GM08714 (cell line): ENCODE data around the gene B3GALT6.
"Not testable (repeated sequence)": the region's sequence is repeated elsewhere in the genome, so short reads cannot be mapped to it uniquely, and the experiment has no call there.

ENCODE experiments used
- H3K4me3 ChIP-seq: fragments of 200-500 bp; sonication (Bioruptor generic); 2 replicates; pipeline ENCODE4 v1.5.1; 2014; ENCODE audit warnings: mild to moderate bottlenecking, low read length, inconsistent platforms
- ZNF274 ChIP-seq: IDR thresholded peaks from 2 replicates; pipeline ENCODE4 v1.6.1; 2012; ENCODE audit warnings: mild to moderate bottlenecking, low read depth, low read length

B3GALT6 gene

DNA sequence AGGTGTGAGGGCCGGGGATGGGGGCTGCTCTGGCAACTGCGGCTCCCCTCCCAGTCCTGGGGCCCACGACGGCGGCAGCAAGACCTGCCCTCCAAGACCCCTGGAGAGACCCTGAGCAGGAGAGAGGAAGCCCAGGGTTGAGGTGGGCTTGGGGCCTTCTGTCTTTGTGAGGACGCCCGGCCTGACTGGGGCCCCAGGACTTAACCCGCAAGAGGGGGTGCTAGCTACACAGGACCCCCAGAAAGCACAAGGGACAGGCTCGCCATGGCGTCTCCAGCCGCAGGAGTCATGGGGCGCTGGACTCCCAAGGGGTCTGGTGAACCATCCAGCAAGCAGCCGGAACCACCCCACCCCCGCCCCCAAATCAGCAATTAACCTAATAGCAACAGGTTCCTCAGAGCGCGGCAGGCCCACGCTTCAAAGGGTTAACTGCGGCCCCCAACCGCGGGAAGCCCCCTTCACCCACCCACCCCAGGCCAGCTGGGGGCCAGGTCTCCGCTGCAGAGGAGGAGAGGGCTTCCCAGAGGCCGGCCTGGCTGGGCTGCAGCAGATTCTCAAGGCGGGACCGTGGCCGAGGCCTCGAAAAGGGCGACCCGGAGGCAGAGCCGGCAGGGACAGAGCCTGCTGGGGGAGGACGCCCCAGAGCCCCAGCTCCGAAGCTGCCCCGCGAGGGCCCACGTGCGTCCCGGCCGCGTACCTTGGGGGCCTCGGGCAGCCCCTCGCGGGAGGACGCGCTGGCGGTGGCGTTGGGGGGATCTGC lies 14.0 kb downstream of the B3GALT6 start:
- no peak overlapping the region for H3K4me3 ChIP-seq
- TF ChIP-seq ZNF274: no peak

DNA sequence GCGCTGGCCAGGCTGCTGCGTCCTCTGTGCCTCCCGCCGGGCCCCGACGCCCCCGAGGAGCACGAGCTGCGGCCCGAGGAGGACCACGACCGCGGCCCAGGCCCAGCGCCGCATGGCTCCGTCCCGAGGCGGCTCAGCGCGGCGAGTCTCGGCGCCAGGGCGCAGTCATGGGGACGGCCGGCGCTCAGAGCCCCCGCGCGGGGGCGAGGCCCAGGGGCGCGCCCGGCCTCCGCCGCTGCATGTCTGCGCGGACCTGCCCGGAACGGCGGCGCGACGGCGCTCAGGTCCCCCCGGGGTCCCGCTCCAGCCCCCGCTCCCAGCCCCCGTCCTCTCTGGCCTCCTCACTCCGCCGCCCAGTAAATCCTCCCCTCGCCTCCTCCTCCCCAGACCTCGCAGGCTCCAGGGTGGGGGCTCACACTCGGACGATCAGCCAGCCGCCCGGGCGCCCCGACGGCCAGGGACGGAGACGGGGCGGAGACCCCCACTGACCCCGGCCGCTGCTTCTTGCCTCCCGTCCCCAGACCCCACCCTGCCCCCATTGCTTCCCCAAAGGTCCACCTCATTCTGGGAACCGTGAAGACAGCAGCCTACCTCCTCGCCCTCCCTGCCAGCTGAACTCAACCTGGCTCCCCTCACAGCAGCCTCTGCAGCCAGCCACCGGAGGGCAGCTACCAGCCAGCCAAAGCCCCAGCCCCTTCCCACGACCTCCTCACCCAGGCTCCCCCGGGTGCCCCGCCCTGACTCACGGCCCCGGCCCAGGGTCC lies 14.7 kb downstream of the B3GALT6 start, which contains the start of gene C1QTNF12:
Gene C1QTNF12 (minus strand): TSS at position 146 of the 764 bp plus-strand sequence. CDS start 32 bp downstream, at position 114.
- H3K4me3 ChIP-seq: no peak within 1 kb of the TSS
- no peak for TF ChIP-seq ZNF274

- TF ChIP-seq ZNF274: no peak
- no peak overlapping the region for H3K4me3 ChIP-seq
Observed at GRCh38 chr1:1247341-1247913, 15.4 kb downstream of the B3GALT6 start.

- H3K4me3 ChIP-seq: not testable (repeated sequence)
Observed at GRCh38 chr1:1248009-1248913, 16.2 kb downstream of the B3GALT6 start.

DNA sequence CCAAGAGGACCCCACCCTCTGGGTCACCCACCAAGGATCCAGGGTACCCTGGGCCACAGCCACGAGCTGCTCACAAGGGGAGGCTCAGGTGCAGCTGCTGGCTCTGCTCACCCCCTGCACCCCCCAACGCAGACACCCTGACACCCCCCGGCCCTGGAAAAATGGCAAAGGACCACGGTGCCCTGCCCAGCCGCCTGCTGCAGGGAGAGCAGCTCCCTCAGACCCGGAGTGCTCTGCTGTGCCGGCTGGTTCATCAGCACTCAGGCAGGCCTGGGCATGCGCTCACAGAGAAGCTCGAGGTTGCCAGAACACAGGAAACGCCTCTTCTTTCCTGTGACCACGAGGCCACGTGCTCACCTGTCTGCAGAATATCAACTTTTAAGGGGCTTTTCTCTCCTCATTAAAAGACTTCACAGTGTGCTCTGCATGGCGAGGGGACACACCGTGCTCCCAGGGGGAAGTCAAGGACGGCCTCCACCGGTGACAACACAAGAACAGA lies 18.8 kb downstream of the B3GALT6 start:
- no peak for TF ChIP-seq ZNF274
- no peak overlapping the region for H3K4me3 ChIP-seq

GRCh38 chr1:1253314-1253713 lies 21.3 kb downstream of the B3GALT6 start:
- no peak for TF ChIP-seq ZNF274
- no peak overlapping the region for H3K4me3 ChIP-seq

DNA sequence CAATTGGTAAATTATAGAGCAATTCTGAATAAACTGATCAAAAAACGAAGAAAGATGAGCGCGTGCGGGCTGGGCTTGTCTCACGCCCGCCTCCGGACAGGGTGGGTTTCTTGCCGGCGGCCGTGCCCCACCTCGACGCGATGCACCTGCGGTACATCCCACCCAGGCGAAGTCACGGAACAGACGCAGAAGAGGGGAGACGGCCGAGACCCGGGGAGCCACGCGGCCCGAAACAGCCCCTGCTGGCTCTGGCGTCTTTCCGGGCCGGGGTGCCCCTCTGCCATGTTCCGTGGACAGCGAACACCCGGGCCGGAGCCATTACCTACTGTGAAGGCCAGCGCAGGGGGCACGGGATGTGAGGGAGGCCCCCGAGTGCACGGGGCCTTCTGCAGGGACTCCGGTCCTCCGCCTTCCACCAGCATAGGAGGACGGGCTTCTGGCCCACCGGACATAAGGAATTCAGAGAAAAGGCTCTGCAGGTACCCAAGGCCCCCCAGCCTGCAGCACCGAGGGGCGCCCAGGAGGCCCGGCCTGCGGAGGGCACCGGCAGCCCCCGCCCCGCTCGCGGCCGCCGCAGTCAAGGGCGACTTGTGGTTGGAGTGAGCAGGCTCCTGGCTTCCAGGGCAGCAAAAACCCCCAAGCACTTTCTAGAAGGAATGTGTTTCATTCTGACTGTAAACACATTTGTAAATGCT lies 22.1 kb downstream of the B3GALT6 start:
- no peak overlapping the region for H3K4me3 ChIP-seq
- TF ChIP-seq ZNF274: no peak

DNA sequence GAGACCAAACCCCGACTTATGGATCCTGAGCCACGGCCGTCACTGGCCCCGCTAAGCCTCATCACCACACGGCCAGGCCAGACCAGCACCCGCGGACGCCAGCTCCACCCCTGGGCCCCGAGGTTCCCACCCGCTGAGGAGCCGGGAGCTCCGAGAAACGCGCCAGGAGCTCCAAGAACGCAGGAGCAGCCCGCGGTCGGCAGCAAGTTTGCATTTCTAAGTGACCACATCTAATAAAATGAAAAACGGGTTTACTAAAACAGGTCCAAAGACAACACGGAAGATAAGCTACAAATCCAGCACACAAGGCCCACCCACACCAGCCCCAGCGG lies 22.6 kb downstream of the B3GALT6 start:
- H3K4me3 ChIP-seq: no peak overlapping the region
- no peak for TF ChIP-seq ZNF274

DNA sequence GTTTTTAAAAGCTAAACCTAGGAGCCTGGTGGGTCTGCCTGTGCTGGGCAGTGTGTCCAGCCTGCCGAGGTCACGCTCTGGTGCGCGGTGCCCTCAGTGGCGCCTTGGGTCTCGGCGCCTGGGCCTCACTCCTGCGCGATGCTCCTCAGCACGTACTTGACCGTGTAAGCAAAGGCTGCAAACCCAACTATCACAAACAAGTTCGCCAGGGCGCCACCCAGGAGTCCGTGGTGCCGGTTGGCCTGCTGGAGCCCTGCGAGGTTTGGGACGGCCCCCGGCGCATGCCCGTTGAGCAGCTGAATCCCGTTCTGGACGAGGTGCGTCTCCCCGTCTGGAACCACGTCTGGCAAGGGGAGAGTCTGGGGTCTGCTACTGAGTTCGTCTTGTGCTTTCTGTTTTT lies 23.0 kb downstream of the B3GALT6 start:
- no peak for TF ChIP-seq ZNF274
- no peak overlapping the region for H3K4me3 ChIP-seq

DNA sequence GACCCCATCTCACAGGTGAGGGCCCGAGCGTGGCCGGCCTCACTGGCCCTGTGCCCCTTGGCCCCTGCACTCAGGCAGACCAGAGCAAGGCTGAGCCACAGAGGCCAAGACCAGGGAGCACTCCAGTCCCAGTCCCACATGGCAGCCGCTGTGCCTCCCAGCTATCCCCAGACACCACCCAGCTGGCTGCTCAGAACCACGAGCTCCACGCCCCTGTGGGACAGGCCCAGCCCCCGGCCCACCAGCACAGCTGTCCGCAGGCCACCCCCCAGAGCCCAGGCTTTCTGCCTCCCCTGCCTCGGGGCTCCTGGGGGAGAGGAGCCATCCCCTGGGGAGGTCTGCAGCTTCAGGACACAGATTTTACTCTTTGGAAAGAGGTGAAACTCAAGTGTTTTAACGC lies 23.6 kb downstream of the B3GALT6 start:
- no peak overlapping the region for H3K4me3 ChIP-seq
- TF ChIP-seq ZNF274: no peak

DNA sequence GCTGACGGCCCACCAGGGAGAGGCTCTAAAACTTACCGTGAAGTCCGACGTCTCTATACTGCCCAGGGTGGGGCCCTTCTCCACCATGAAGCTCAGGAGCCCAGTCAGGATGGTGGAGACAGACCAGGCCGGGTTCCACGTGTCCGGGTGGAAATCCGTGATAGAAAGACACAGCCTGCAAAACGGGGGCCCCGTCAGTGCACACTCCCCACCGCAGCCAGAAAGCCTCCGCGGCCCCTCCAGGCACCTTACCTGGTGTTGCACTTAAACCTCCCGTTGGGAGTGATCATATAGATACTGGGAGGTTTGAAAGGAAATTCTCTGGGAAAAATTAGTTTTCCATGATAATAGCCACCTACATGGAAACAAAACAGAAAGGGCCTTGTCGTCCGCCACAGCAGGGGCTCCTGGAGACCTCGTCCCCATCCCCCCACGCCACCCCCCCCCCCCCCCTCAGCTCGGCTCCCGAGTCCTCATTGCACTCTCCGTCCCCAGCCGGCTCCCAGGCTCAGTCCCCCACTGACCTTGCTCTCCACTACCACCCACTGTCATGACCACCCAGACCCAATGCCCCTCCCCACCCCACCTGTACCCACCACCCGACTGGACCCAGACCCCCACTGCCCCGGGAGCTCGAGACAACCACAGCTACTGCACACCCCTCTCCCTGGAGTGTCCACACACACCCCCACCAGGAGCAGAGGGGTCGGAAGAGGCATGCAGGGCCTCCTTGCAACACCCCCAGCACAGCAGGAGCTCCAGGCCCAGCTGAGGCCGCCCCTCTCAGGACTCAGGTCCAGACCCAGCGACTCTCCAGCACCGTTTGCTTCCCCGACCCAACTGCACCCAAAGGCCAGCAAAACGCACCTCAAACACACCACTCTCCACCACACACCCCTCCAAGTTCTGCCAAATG lies 25.2 kb downstream of the B3GALT6 start:
- no peak overlapping the region for H3K4me3 ChIP-seq

GRCh38 chr1:1259119-1259488 lies 27.1 kb downstream of the B3GALT6 start:
- TF ChIP-seq ZNF274: no peak
- H3K4me3 ChIP-seq: no peak overlapping the region

More for the DNA sequence above, 25.2 kb downstream of the B3GALT6 start:
- no peak for TF ChIP-seq ZNF274

- no peak overlapping the region for H3K4me3 ChIP-seq
- no peak for TF ChIP-seq ZNF274
Observed at GRCh38 chr1:1259540-1259939, 27.5 kb downstream of the B3GALT6 start.
